Smooth muscle cell of trachea (primary cell): ENCODE data around the gene OR11H7. TPM values are rescaled to one million over a fixed set of nuclear protein-coding genes. Genes with fewer than 3 reads are reported as not detected.

Experiments used
- total RNA-seq: library from RNA; depleted of rRNA; stranded (reverse); fragments of >200 nt; gene quantifications from 2 replicates; pipeline ENCODE4 v1.2.1, GENCODE V29; 2014

The OR11H7 gene
- total RNA-seq = not detected in 2 replicates

GRCh38 chr14:20228681-20229080, at the start of gene OR11H7:
OR11H7 (plus strand) TSS chr14:20228981.

GRCh38 chr14:20190596-20190995, 38.2 kb upstream of the OR11H7 start, which contains the start of gene OR11G2:
OR11G2 (plus strand) TSS chr14:20190896; CDS start chr14:20197438, 6,542 bp downstream.

DNA sequence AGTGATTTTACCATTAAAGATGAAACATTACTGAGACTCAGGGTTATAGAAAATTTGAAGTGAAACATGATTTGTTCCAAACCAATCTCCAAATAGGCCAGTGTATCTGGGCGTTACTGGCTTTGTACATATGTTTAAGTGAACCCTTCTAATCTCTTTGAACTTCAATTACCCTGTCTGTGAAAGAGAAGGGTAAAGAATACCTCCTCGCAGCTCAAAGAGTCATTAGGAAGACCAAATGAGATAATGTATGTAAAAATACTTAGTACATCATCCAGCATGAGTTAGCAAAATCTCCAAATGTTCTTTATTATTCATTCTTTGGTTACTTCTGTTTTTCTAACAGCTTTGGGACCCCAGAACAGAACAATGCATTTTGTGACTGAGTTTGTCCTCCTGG, 5.4 kb upstream of the OR11H7 start, which contains the start of gene OR11H6:
Gene OR11H6 (plus strand): TSS at position 301 of the 400 bp plus-strand sequence. CDS start 0 bp downstream, at position 301.

Other genes starting within 250 kb of the OR11H7 start
- gene OR4Q2, start 226.8 kb upstream of the OR11H7 start, total RNA-seq = not detected in 2 replicates
- not detected in 2 replicates for gene OR4K14, start 209.7 kb upstream of the OR11H7 start, total RNA-seq
- gene OR4K13, start 192.9 kb upstream of the OR11H7 start, total RNA-seq = not detected in 2 replicates
- gene OR4L1, start 168.9 kb upstream of the OR11H7 start, total RNA-seq = not detected in 2 replicates
- not detected in 2 replicates for gene OR4K17, start 118.2 kb upstream of the OR11H7 start, total RNA-seq
- not detected in 2 replicates for gene OR4N5, start 90.2 kb upstream of the OR11H7 start, total RNA-seq
- gene OR11G2, start 38.1 kb upstream of the OR11H7 start, total RNA-seq = not detected in 2 replicates
- not detected in 2 replicates for gene OR11H6, start 5.3 kb upstream of the OR11H7 start, total RNA-seq
- not detected in 2 replicates for gene OR11H4, start 10.3 kb downstream of the OR11H7 start, total RNA-seq
- 22.5 and 23.1 TPM in 2 replicates for gene TTC5, start 77.0 kb downstream of the OR11H7 start, total RNA-seq
- 35.2 and 36.9 TPM in 2 replicates for gene CCNB1IP1, start 104.3 kb downstream of the OR11H7 start, total RNA-seq
- 4.6 and 11.8 TPM in 2 replicates for gene PARP2, start 114.7 kb downstream of the OR11H7 start, total RNA-seq
- gene TEP1, start 184.5 kb downstream of the OR11H7 start, total RNA-seq = 23.7 and 25.5 TPM in 2 replicates
- 0.17 and 0.29 TPM in 2 replicates for gene KLHL33, start 207.2 kb downstream of the OR11H7 start, total RNA-seq
- 35.1 and 36.7 TPM in 2 replicates for gene OSGEP, start 225.8 kb downstream of the OR11H7 start, total RNA-seq
- gene APEX1, start 226.2 kb downstream of the OR11H7 start, total RNA-seq = 67.1 and 92.5 TPM in 2 replicates
- 26.5 and 29.4 TPM in 2 replicates for gene PIP4P1, start 232.5 kb downstream of the OR11H7 start, total RNA-seq
- 13.4 and 24.1 TPM in 2 replicates for gene PNP, start 240.4 kb downstream of the OR11H7 start, total RNA-seq